Activated CD4-positive, alpha-beta T cell treated with anti-CD3 and anti-CD28 coated beads for 4 hours (primary cell): Measurements from ENCODE around the gene BCL11B.
"Not testable (repeated sequence)": the region's sequence is repeated elsewhere in the genome, so short reads cannot be mapped to it uniquely, and the experiment has no call there.

Experiments used
- DNase-seq, 2 donors: peaks; one replicate each; pipeline ENCODE4 v3.0.0-alpha.2; 2020

The BCL11B gene

GRCh38 chr14:99236386-99237138, 35.4 kb downstream of the BCL11B start:
- DNase-seq: no peak

DNA sequence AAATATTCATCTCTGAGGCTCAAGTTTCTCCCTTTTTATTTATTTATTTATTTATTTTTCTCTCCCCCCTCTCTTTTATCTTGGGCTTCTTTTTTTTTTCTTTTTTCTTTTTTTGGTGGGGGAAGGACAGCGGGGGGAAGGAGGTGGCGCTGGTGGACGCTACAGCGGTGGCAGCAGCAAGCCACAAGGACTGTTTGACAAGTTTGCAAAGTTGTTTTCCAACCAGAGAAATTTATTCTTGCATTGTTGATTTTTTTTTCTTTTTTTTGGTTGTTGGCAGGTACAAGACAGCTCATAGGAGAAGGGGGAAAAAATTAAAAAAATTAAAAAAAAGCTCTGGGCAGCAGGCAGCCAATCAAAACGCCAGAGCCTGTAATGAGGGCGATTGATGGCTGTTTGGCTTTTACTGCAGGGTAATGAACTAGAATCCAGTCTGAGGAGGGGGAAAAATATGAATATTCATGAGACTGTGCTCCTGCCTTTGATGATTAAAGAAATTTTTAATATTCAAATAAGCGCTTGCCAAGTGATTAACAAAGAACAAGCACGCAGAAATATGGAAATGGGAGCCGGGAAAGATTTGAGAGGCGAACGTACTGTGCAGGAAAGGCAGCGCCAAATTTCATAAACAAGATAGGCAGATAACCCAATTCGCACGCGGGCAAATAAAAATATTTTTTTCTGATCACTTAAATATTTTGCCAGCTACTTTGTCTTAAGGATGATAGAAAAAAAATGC, 36.2 kb downstream of the BCL11B start:
- DNase-seq: no peak

- DNase-seq: peak; percentile 86 to 88
These were observed 36.9 kb downstream of the BCL11B start for GRCh38 chr14:99234961-99235571.

GRCh38 chr14:99234355-99234754, 37.6 kb downstream of the BCL11B start:
- DNase-seq: no peak

DNA sequence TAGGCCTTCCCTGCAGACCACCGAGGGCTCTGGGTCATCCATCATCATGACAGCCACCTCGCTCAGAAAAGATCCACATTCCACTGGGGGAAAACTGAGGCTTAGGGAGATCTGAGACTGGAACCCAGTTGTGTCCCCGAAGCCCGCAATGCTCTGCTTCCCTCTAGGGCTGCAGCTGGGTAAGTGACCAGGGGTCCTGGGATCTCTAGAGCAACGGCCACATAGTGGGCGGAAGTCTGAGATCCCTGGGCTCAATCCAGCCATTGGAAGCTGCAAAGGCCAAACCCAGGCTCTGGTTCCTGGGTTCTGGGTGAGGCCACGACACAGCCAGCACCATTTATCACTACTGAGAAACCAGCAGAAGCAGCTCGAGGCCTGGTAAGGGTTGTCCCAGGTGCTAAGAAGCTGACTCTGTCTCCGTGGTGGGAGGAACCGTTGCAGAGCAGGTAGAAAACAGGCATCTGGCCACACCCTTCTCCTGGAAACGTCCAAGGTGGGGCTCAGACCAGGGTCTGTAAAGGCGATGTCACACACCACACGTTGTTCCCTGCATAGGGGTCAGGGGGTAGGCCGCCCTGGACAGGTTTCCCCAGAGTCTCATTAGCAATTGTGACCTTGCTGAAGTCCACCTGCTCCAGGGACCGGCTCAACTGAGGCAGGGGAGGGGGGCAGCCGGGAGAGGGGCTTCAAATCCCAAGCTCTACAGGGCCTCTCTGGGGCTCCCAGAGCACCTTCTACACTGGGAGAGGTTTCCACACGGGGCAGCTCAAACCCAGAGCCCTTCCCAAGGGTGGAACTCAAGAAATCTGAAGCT, 38.6 kb downstream of the BCL11B start:
- no peak for DNase-seq

DNA sequence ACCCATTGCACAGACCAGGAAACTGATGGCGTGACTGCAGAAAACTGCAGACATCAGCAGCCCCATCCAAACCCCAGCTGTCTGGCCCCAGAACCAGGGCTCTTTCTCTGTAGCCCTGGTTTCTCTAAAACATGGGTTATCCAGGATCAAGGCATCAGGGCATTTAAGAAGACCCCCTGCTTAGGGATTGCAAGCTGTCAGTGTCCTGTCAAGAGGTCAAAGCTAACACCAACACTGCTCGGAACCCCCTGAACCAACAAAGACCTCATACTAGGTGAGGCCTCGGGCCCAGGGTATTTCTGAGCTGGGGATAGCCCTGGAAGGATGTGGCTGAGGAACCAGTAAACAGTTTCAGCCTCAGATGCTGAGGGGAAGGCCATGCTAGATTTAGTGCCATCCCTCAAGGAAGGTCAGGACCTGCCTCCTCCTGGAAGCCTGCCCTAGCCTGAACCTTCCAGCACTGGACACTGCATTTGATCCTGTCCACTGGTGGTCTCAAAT, 39.2 kb downstream of the BCL11B start:
- DNase-seq: no peak

- no peak for DNase-seq
These were observed 39.9 kb downstream of the BCL11B start for GRCh38 chr14:99231850-99232713.

DNA sequence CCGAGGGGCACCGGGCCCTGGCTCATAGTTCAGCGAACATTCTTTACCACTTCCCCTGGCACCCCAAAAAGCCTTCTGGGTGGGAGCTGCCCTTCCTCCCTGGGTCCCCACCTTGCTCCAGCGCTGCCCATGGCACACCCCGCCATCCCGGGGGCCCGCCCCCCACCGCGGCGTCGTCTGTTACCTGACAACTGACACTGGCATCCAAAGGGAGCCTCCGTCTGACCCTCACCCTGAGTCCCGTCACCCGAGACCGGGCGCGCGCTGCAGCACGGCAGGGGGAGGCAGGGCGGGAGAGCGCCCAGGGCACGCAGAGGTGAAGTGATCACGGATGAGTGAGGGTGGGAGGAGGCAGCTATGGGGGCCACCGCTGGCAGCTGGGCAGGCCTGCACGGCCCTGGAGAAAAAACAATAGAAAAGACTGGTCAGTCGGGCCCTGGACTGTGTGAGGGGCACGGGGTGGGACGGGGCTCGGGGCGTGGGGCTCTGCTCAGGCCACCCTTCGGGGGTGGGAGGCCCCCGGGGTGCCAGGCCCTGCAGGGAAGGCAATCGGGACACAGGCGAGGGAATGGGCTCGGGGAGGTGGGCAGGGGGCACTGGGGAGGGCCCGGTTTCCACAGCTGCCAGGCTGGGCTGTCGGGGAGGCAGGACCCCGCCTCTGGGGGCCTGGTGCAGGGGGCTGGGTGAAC, 40.7 kb downstream of the BCL11B start:
- DNase-seq: no peak

GRCh38 chr14:99230208-99231151, 41.5 kb downstream of the BCL11B start:
- DNase-seq: peak; percentile 75 to 78

DNA sequence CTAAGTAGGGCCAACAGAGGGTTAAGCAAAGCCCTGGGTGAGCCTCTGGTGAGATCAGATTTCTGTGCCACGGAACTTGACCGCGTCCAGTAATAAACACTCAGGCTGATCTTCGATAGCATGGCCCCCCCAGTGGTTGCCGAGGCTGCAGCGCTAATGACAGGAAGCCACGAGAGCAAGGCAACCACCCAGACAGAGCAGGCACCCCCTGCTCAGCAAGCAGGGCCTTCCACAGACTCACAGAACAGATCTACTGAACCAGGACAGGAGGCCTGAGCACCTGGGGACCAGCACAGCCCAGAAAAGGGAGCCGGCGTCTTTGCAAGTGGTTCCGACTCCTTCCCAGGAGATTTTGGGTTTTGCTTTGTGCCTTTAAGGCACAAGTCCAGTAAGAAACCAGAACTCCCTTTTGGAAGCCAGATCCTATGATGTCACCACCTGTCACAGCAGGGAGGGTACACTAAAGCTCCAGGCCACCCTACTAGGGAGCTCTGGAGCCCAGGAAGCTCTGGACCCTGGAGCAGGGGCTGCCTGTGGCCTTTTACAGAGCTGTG, 42.3 kb downstream of the BCL11B start:
- DNase-seq: no peak

GRCh38 chr14:99228760-99229159, 43.2 kb downstream of the BCL11B start:
- not testable (repeated sequence) for DNase-seq

DNA sequence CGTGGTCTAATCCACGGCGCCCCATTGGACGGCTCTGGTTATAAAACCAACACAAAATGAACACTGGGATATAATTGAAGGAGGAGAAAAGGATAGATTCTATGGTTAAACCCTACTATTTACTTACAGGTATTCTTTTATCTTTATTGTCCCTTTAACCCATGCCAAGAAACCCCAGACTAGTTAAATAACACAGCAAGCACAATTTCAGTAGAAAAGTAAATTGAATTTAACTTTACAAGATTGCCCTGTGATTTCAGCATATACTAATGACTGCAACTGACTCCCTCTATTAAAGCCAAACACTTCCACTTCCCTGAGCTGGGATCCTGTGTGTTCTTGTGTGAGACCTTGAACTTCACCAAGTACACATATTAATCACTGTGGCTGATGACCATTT, 45.3 kb downstream of the BCL11B start:
- DNase-seq: no peak

GRCh38 chr14:99225436-99226203, 46.4 kb downstream of the BCL11B start:
- DNase-seq: no peak

DNA sequence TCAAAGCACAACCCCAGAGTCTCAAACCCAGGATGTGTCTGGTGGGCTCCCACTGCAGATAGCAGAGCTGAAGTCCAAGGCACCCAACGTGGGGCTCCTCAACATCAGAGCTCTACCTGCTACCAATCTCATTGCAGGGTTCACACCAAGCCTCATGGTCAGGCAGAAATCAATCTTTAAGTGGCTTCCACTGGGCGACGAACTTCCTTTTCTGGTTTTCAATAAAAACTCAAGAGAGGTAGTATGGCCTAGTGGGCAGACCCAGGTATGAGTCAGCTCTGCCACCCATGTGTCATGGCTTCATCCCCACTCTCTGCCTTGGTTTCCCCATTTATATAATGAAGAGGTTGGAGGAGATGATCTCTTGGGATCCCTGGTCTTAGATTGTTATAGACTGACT, 47.0 kb downstream of the BCL11B start:
- no peak for DNase-seq

- no peak for DNase-seq
These were observed 47.7 kb downstream of the BCL11B start for GRCh38 chr14:99224116-99224910.

DNA sequence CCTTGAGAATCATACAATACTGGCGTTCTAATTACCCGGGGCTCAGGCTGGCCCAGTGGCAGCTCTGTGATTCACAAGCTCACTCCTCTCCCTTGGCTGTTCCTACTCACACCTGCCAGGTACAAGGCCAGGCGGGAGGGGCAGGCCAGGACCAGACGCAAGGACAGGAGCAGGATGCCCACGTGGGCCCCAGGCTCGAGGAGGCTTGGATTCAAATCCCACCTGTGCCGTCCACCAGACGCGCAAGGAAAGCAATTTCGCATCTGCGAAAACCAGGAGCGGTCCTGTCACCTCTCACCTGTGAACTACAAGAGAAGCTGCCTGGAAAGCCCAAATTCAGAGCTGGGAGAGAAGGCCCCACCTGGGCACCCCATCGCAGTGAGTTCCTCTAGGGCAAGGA, 50.6 kb downstream of the BCL11B start:
- DNase-seq: no peak

- DNase-seq: no peak
These were observed 54.7 kb downstream of the BCL11B start for GRCh38 chr14:99217066-99217955.
